Measurements from ENCODE around the gene DLGAP5. TPM values are rescaled to one million over a fixed set of nuclear protein-coding genes. Genes with fewer than 3 reads are reported as not detected.

The DLGAP5 gene
- total RNA-seq, 2 donors from 2014 or later, result 0.08 to 1.2 TPM

DNA sequence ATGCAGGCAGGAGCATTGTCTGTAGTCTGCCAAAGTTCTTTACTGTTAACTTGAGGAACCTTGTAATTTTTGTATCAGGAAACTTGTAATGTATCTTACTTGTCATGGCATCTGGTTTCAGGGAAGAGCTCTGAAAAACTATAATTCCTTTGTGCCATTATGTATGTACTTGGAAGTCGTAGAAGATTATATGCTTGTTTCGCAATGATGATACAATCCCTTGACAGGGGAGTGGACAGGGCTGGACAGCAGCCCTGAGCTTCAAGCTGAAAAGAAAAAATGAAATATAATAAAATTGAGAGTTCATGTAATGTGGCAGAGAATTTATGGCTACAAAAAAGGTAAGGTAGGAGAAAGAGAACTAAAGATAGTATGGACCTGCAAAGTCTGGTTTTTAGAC, 7.4 kb upstream of the DLGAP5 start:
- Histone ChIP-seq H3K4me3 (no peak overlapping the region), H3K27ac (no peak overlapping the region), H3K4me1 (no peaks in the 10 kb centered on the region), H3K9me3 (no peaks in the 10 kb centered on the region), H3K27me3 (no peaks in the 10 kb centered on the region), H3K36me3 (no peaks in the 10 kb centered on the region)
- no peak for DNase-seq (ENCODE audit: low spot score)
- TF ChIP-seq, protein P1, sequence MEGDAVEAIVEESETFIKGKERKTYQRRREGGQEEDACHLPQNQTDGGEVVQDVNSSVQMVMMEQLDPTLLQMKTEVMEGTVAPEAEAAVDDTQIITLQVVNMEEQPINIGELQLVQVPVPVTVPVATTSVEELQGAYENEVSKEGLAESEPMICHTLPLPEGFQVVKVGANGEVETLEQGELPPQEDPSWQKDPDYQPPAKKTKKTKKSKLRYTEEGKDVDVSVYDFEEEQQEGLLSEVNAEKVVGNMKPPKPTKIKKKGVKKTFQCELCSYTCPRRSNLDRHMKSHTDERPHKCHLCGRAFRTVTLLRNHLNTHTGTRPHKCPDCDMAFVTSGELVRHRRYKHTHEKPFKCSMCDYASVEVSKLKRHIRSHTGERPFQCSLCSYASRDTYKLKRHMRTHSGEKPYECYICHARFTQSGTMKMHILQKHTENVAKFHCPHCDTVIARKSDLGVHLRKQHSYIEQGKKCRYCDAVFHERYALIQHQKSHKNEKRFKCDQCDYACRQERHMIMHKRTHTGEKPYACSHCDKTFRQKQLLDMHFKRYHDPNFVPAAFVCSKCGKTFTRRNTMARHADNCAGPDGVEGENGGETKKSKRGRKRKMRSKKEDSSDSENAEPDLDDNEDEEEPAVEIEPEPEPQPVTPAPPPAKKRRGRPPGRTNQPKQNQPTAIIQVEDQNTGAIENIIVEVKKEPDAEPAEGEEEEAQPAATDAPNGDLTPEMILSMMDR (IDR thresholded peaks at IDR 0.05), result no peak

DNA sequence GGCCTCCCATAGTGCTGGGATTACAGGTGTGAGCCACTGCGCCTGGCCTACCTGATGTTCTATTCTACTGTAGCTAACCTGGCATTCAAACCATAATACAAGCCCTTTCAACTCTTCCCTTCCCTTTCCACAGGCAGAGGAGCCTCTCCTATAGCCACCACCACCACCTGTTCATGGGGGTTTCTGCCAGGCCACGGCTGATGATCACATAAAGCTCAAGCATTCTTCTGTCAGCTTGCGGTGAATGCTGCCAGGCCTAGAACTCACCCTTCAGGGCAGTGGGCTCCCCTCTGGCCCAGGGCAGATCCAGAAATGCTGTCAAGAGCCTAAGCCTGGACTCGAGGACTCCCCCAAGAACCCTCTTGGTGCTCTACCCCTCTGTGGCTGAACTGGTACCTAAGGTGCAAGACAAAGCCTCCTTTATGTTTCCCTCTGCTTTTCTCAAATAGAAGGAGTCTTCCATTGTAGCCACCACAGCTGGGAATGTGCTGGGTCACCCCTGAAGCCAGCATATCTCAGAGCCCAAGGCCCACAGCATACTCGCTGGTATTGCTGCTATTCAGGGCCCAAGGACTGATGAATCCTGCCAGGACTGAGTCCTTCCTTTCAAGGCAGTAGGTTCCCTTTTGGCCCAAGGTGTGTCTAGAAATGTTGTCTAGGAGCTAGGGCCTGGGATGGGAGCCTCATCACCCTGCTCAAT, 3.4 kb upstream of the DLGAP5 start:
- no peaks in the 10 kb centered on the region for H3K9me3 ChIP-seq
- TF ChIP-seq, protein P1 (IDR thresholded peaks at IDR 0.05), result no peak
- H3K4me1 ChIP-seq, result peaks cover 0 to 12% of the 10 kb centered on the region in 2 donors
- DNase-seq (ENCODE audit: low spot score), result no peak
- H3K27me3 ChIP-seq, result no peaks in the 10 kb centered on the region
- no peak overlapping the region for H3K27ac ChIP-seq
- no peaks in the 10 kb centered on the region for H3K36me3 ChIP-seq
- H3K4me3 ChIP-seq, result no peak overlapping the region

DNA sequence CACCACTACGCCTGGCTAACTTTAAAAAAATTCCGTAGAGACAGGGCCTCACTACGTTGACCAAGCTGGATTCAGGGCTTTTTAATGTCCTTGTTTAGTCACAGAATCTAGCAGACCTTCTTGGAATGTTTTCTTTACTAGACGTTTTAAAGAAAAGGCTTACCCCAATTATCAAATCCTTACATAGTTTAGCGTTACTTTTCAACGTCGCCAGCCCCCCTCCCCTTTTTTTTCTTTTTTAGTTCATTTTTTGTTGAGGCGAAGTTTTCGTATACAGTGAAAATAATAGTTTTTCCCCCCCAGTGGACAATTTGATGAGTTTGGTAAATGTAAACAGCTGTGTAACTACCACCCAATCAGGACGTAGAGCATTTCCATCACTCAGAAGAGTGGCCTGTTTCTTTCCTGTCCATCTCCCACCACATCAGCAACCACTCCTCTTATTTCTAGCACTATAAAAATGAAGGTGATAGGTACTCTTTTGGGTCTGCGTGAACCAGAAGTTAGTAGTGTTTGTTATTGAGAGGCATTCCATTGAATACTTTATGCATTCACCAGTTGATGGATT, 753 bp upstream of the DLGAP5 start:
- H3K4me3 ChIP-seq, result peak overlapping the region; percentile 48 to 59
- H3K4me1 ChIP-seq, result peaks cover 0 to 12% of the 10 kb centered on the region in 2 donors
- TF ChIP-seq, protein P1 (IDR thresholded peaks at IDR 0.05), result no peak
- no peak for DNase-seq (ENCODE audit: low spot score)
- H3K36me3 ChIP-seq, result no peaks in the 10 kb centered on the region
- H3K27me3 ChIP-seq, result no peaks in the 10 kb centered on the region
- H3K27ac ChIP-seq, result peak overlapping the region in 1 of 2 donors; percentile 66
- H3K9me3 ChIP-seq, result no peaks in the 10 kb centered on the region

DNA sequence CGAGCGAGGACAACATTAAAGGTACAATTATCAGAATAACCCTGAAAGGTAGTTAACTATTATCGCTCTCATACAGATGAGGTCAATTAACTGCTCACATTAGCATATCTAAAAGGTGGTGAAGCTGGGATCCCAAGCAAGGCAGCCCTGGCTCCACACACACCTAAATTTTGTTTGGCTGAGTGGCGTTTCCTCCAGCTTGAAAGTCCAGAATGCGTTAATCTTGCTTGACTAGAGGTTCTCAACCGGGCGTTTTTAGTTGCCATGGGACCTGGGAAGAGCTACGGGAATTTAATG, 531 bp downstream of the DLGAP5 start:
- Histone ChIP-seq H3K36me3 (no peaks in the 10 kb centered on the region), H3K4me3 (peak overlapping the region in 1 of 2 donors; percentile 59), H3K27ac (no peak overlapping the region), H3K9me3 (no peaks in the 10 kb centered on the region), H3K4me1 (peaks cover 0 to 12% of the 10 kb centered on the region in 2 donors), H3K27me3 (no peaks in the 10 kb centered on the region)
- TF ChIP-seq, protein P1 (IDR thresholded peaks at IDR 0.05), result no peak
- no peak for DNase-seq (ENCODE audit: low spot score)

DNA sequence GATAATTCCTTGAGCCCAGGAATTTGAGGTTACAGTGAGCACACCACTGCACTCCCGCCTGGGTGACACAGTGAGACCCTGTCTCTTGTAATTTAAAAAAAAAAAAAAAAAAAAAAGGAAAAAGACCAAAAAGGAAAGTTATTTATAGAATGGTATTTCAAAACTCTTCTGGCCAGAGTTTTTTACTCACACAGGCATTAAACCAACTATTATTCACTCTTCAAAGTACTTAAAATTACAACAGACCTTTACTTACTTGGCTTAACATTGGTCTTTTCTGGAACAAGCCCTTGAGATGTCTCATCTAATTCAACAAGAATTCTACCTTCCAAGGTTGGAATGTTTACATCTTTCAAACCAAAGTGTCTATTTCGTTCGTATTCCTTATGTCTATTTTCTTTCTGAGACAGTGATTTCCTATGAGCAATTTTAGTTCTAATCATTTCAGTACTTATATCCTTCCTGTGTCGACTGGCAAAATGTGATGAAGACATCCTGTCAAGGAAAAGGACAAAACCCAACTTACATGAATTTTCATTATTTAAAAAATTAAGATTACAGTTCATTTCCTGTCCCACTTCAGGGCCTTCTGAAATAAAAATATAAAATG, 2.6 kb downstream of the DLGAP5 start:
- TF ChIP-seq, protein P1 (IDR thresholded peaks at IDR 0.05), result no peak
- Histone ChIP-seq H3K4me1 (peaks cover 0 to 12% of the 10 kb centered on the region in 2 donors), H3K27ac (no peak overlapping the region), H3K36me3 (no peaks in the 10 kb centered on the region), H3K27me3 (no peaks in the 10 kb centered on the region), H3K4me3 (no peak overlapping the region), H3K9me3 (no peaks in the 10 kb centered on the region)
- DNase-seq (ENCODE audit: low spot score), result no peak

Data from right atrium auricular region (tissue), 2 donors.